Stimulated activated CD8-positive, alpha-beta memory T cell treated with anti-CD3 and anti-CD28 coated beads, Interleukin-12 subunit alpha, Interleukin-12 subunit beta, amount 100 ng/mL, for 4 hours (primary cell): Measurements from ENCODE around the gene GPR4.
A peak's percentile ranks its signal among the peaks of the same experiment; 100 is the strongest.
"Not testable (repeated sequence)": the region's sequence is repeated elsewhere in the genome, so short reads cannot be mapped to it uniquely, and the experiment has no call there.

ENCODE experiments used
- DNase-seq: peaks from one replicate; pipeline ENCODE4 v3.0.0-alpha.2; 2020; ENCODE audit warnings: low read depth

GPR4 gene

GRCh38 chr19:45601524-45602374, at the start of gene GPR4:
Gene GPR4 (minus strand): TSS chr19:45602212. CDS start chr19:45591866, 10,346 bp downstream.
- DNase-seq, result no peak

GRCh38 chr19:45650722-45651121, 48.7 kb upstream of the GPR4 start:
- no peak for DNase-seq

- DNase-seq, result no peak
Observed at GRCh38 chr19:45646345-45646698, 44.3 kb upstream of the GPR4 start.

- DNase-seq, result peak; percentile 49
Observed at GRCh38 chr19:45645631-45646344, 43.8 kb upstream of the GPR4 start.

DNA sequence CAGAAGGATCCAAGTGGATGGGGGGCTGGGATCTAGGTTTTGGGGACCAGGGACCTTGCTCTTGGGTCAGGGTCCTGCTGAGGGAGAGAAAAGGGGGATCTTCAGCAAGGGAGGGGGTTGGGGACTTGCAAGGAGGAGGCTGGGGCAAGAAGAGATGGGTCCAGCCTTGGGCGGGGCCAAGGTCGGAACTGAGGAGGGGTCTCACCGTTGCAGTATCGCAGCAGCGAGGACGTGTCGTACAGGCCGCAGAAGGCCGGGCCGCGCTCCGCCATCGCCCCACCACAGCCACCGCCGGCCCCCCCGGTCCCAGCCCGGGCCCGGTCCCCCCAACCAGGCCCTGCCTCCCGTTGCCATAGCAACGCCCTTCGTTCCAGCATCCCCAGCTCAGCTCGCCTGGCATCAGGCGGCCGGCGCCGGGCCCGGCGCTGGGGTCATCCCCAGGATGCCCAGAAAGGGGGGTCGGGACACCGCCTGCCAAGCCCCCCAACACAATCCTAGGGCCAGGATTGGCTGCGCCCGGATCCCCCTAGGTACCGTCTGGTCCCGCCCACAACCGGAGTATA, 43.1 kb upstream of the GPR4 start:
- no peak for DNase-seq

GRCh38 chr19:45643927-45644771, 42.1 kb upstream of the GPR4 start:
- no peak for DNase-seq

DNA sequence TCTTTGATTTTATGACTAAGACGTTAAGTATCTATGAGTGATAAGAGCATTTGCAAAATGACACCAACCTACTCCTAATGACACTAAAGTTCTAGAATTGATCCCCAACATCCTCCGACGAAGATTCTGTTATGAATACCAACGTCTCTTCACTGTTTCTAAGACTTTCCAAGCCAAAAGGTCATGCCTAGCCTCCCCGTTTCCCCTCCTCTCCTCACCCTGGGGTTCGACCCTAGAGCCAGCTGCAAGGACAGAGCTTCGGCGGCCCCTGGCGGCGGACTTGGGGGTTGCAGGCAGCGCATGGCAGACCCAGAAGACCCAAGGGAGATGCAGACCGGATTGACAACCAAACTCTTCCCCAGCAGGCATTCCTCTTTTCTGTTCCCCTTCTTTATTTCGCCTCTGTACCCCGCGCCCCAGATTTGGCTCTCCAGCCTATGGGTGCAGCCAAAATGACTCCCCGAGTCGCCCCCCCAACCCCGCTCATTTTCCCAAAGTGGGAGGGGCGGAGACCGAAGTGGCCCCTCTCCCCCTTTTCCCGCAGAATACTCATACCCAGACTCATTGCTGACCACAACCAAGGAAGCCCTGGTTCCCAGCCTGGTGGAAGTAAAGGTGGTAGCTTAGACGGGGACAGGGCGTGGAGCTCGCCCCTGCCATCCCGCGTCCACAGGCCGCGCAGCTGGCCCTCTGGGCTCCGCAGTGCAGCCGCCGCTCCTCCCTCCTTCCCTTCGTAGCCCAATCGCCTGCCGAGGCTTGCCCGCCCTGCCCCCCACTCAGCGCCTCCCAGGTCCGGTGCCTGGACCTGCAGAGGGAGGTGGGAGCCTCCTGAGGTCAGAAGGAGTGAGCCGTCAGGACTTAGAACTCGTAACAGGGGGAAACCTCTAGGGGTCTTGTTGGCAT, 41.3 kb upstream of the GPR4 start:
- DNase-seq, result peak; percentile 81

- peak; percentile 46 for DNase-seq
Observed at GRCh38 chr19:45641274-45642105, 39.5 kb upstream of the GPR4 start.

GRCh38 chr19:45640849-45641273, 38.8 kb upstream of the GPR4 start:
- DNase-seq, result no peak

GRCh38 chr19:45638930-45639729, 37.1 kb upstream of the GPR4 start, which contains the start of gene EML2:
Gene EML2 (minus strand): TSS chr19:45639397. CDS start chr19:45639376, 21 bp downstream.
- peak; percentile 37 for DNase-seq

DNA sequence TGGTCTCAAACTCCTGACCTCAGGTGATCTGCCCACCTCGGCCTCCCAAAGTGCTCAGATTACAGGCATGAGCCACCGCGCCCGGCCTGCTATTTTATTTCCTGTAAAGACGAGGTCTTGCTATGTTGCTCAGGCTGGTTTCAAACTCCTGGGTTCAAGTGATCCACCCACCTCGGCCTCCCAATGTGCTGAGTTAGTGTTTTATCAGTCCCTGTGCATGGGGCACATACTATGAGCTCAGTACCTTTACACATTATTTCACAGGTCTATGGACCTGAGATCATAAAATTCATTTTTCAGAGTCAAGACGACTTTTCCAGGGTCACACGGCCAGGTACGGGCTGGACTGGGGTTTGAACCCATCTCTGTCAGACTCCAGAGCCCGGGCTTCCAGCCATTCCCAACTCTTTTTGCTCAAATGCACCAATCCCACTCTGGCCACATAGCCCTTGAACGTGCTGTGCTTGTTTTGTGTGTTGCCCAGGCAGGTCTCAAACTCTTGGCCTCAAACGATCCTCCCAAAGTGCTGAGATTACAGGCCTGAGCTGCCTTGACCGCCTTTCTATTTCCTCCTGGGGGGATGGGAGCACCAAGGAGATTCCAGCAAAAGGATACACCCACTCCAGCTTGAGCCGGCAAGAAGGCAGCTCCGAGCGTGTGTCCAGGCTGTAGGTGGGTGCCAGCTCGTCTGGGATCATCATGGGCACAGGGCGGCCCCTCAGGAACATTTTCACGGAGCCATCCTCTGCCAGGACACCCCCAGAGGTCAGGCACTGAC, 36.1 kb upstream of the GPR4 start:
- no peak for DNase-seq

GRCh38 chr19:45636902-45637301, 34.9 kb upstream of the GPR4 start:
- no peak for DNase-seq

DNA sequence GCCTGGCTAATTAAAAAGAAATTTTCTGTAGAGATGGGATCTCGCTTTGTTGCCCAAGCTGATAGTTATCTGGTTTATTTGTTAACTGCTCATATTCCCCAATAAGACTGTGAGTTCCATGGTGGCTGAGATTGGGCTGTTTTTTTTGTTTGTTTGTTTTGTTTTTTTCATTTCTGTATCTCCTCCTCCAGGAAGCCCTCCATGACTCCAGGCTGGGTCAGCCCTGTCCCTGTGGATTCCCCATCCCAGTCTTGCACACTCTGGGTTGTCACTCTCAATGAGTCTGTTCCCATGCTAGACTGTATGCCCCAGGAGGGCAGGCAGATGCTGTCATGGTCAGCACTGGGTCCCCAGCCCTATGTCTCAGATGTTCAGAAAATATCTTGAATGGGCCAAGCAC, 34.3 kb upstream of the GPR4 start:
- no peak for DNase-seq

DNA sequence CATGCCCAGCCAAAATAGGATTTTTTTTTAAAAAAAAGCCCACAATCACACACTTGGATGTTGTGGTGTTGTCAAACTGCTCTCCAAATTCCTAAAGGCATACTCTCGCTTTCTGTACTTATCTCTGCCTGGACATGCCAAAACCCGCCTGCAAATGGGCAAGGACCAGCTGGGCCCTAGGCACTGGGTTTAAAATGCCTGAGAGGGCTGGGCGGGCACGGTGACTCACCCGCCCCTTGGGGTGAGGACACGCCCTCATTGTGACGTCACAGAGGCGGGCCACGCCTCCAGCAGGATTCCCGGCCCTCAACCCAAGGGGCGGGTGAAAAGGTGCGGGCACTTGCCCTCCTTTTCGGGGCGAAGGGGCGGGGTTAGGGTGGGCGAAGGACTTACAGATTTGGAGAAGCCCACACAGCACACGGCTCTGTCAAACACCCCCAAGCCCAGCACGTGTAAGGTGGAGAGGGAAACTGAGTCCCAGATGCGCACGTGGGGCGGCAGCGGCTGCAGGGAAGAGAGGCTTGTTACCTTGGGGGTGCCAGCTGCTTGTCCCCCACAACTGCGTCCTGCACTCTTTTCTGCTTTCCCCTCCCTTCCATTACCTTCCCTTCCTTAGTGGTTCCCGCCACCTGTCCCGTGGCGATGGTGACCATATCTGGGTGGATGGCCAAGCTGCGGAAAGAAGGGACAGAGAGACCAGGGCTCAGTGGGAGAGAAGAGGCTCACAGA, 30.6 kb upstream of the GPR4 start:
- DNase-seq, result no peak

DNA sequence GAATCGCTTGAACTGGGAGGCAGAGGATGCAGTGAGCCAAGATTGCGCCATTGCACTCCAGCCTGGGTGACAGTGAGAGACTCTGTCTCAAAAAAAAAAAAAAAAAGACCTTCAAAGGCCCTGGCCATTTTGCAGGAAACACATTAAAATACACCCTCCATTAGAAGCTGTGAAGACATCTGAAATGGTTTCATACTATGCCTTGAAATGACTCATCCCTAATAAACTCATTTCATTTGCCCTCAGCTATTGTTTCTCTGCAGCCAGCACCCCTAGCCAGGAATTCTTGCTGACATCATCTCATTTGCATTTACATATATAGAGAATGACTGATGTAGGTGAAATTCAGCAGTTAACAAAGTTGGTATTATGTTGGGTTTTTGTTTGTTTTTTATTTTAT, 28.5 kb upstream of the GPR4 start:
- no peak for DNase-seq

GRCh38 chr19:45629704-45630103, 27.7 kb upstream of the GPR4 start:
- no peak for DNase-seq

DNA sequence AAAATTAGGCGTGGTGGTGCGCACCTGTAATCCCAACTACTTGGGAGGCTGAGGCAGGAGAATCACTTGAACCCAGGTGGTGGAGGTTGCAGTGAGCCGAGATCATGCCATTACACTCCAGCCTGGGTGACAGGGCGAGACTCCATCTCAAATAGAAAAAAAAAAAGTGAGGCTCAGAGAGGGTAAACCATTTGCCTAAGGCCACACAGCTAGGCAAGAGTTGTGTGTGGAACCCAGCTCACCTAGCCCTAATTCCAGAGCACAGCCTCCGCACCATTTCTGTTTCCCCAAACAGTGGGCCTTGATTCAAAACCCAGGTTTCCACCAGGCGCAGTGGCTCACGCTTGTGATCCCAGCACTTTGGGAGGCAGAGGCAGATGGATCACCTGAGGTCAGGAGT, 26.2 kb upstream of the GPR4 start:
- DNase-seq, result not testable (repeated sequence)

DNA sequence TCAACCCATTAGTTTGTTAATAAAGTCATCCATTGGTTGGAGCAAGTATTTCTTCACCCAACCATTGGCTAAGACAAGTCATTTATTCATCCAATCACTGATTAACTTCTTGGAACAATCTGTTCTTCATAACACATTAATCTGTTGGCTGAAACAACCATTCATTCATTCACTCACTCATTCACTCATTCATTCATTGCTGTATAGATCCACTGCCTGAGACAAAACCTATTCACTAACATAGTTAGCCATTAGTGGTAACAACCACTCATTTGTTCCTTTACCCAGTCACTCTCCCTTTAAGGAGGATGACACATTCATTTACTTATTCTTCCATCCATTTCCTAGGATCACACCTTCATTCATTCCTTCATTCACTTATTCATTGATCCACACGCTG, 22.0 kb upstream of the GPR4 start:
- DNase-seq, result no peak
